OCI-LY7 (cell line): ENCODE measurements around the gene RASSF5.

Source experiments
- EZH2phosphoT487 ChIP-seq: fragments of 200-600 bp; sonication (generic); IDR thresholded peaks from 2 replicates; pipeline ENCODE4 v1.6.1; 2018; ENCODE audit warnings: low read depth, borderline replicate concordance, mild to moderate bottlenecking, mixed run types, antibody characterized with exemption, low read length, moderate library complexity, mixed read lengths
- TF ChIP-seq, protein P1 (sequence below): fragments of 200-600 bp; sonication (generic); conservative IDR thresholded peaks from 2 replicates; pipeline ENCODE4 v1.5.1; 2014; ENCODE audit warnings: mild to moderate bottlenecking, antibody characterized with exemption, low read length, moderate library complexity, mixed read lengths

DNA sequence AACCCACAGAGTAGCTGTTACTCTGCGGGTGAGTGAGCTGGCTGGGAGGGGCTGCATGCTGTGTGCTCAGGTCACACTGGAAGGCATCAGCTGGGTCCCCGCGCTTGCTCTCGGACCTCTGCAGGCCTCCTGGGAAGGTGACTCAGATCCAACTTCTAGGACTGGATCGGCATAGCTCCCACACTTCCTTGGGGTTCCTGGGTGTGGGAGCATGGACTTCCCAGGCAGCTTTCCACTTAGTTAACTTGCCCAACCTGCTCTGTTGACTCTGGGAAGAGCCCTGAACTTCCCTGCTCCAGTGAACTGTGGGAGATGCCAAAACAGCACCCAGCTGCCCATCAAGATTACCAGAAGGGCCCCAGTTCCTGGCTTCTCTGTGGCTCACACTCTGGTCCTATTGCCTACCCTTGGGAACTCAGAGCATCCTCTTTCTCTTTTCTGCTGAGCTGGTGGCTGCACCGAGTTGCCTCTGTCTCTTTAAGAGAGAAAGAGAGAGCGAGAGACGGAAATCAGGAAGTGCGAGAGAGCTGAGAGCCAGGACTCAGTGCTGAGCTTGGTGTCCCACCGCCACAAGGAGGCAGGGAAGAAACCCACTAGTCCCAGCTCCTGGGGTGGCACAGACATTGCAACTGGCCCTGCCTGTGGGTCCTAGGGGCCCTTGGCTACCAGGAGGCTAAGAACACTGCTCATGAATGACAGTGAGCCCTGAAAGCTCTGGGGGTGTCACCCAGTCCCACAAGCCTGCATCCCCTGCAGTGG is 37.2 kb upstream of the RASSF5 start, which contains the start of gene IKBKE:
- TF ChIP-seq, protein P1, sequence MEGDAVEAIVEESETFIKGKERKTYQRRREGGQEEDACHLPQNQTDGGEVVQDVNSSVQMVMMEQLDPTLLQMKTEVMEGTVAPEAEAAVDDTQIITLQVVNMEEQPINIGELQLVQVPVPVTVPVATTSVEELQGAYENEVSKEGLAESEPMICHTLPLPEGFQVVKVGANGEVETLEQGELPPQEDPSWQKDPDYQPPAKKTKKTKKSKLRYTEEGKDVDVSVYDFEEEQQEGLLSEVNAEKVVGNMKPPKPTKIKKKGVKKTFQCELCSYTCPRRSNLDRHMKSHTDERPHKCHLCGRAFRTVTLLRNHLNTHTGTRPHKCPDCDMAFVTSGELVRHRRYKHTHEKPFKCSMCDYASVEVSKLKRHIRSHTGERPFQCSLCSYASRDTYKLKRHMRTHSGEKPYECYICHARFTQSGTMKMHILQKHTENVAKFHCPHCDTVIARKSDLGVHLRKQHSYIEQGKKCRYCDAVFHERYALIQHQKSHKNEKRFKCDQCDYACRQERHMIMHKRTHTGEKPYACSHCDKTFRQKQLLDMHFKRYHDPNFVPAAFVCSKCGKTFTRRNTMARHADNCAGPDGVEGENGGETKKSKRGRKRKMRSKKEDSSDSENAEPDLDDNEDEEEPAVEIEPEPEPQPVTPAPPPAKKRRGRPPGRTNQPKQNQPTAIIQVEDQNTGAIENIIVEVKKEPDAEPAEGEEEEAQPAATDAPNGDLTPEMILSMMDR: peak; percentile 52
- TF ChIP-seq EZH2phosphoT487: no peak
